Muscle layer of duodenum (tissue), 2 donors: ENCODE results near the gene CD93.

ENCODE experiments used
- H3K27ac ChIP-seq: one replicate; pipeline ENCODE4 v1.7.0; 2013; ENCODE audit warnings: mild to moderate bottlenecking, low read length
- H3K27me3 ChIP-seq: one replicate; pipeline ENCODE4 v1.7.0; 2013; ENCODE audit warnings: low read depth, mild to moderate bottlenecking, control low read depth, low read length
- H3K36me3 ChIP-seq, 2 donors: one replicate each; pipeline ENCODE4 v1.7.0; 2013; ENCODE audit warnings: low read length in 2 of 2, control low read depth in 1 of 2, mild to moderate bottlenecking in 1 of 2; ENCODE audit not compliant: insufficient read depth in 2 of 2, control insufficient read depth in 1 of 2
- H3K4me1 ChIP-seq, 2 donors: one replicate each; pipeline ENCODE4 v1.7.0; 2013; ENCODE audit warnings: low read length in 2 of 2, mild to moderate bottlenecking in 2 of 2, control low read depth in 1 of 2, moderate library complexity in 1 of 2; ENCODE audit not compliant: insufficient read depth in 2 of 2, control insufficient read depth in 1 of 2
- H3K4me3 ChIP-seq, 2 donors: one replicate each; pipeline ENCODE4 v1.7.0; 2013; ENCODE audit warnings: low read length in 2 of 2, low read depth in 1 of 2, mild to moderate bottlenecking in 1 of 2
- H3K9me3 ChIP-seq, 2 donors: one replicate each; pipeline ENCODE4 v1.7.0; 2013; ENCODE audit warnings: low read length in 2 of 2, control low read depth in 1 of 2, mild to moderate bottlenecking in 1 of 2; ENCODE audit not compliant: control insufficient read depth in 1 of 2
- donor health status: healthy.

Gene CD93

GRCh38 chr20:23127506-23128279 lies 41.6 kb upstream of the CD93 start:
- no peak overlapping the region for H3K27ac ChIP-seq
- no peaks in the 10 kb centered on the region for H3K27me3 ChIP-seq
- H3K9me3 ChIP-seq: no peaks in the 10 kb centered on the region
- H3K36me3 ChIP-seq: no peaks in the 10 kb centered on the region
- H3K4me1 ChIP-seq: peaks cover 0 to 8% of the 10 kb centered on the region in 2 donors
- H3K4me3 ChIP-seq: no peak overlapping the region

- Histone ChIP-seq H3K4me3 (no peak overlapping the region), H3K27ac (peak overlapping the region; percentile 31), H3K4me1 (peaks cover 0 to 8% of the 10 kb centered on the region in 2 donors)
Measured at GRCh38 chr20:23126281-23127061, 40.3 kb upstream of the CD93 start.

GRCh38 chr20:23125625-23126191 lies 39.6 kb upstream of the CD93 start:
- peak overlapping the region; percentile 31 for H3K27ac ChIP-seq
- no peaks in the 10 kb centered on the region for H3K27me3 ChIP-seq
- H3K4me3 ChIP-seq: no peak overlapping the region
- no peaks in the 10 kb centered on the region for H3K9me3 ChIP-seq
- peaks cover 0 to 8% of the 10 kb centered on the region in 2 donors for H3K4me1 ChIP-seq
- H3K36me3 ChIP-seq: no peaks in the 10 kb centered on the region

More at GRCh38 chr20:23126281-23127061, 40.3 kb upstream of the CD93 start:
- no peaks in the 10 kb centered on the region for H3K9me3 ChIP-seq
- no peaks in the 10 kb centered on the region for H3K36me3 ChIP-seq
- H3K27me3 ChIP-seq: no peaks in the 10 kb centered on the region

GRCh38 chr20:23125159-23125558 lies 39.0 kb upstream of the CD93 start:
- Histone ChIP-seq H3K4me3 (no peak overlapping the region), H3K27ac (no peak overlapping the region), H3K9me3 (no peaks in the 10 kb centered on the region), H3K27me3 (no peaks in the 10 kb centered on the region), H3K36me3 (no peaks in the 10 kb centered on the region), H3K4me1 (peaks cover 0 to 7% of the 10 kb centered on the region in 2 donors)

- no peak overlapping the region for H3K27ac ChIP-seq
- H3K27me3 ChIP-seq: no peaks in the 10 kb centered on the region
- peaks cover 0 to 4% of the 10 kb centered on the region in 2 donors for H3K4me1 ChIP-seq
- H3K4me3 ChIP-seq: no peak overlapping the region
- H3K9me3 ChIP-seq: no peaks in the 10 kb centered on the region
- no peaks in the 10 kb centered on the region for H3K36me3 ChIP-seq
Measured at GRCh38 chr20:23123886-23124285, 37.8 kb upstream of the CD93 start.

- peaks cover 0 to 4% of the 10 kb centered on the region in 2 donors for H3K4me1 ChIP-seq
- no peaks in the 10 kb centered on the region for H3K9me3 ChIP-seq
Measured at GRCh38 chr20:23122796-23123655, 36.9 kb upstream of the CD93 start.

GRCh38 chr20:23122321-23122720 lies 36.2 kb upstream of the CD93 start:
- H3K4me3 ChIP-seq: no peak overlapping the region
- H3K4me1 ChIP-seq: peaks cover 0 to 4% of the 10 kb centered on the region in 2 donors
- no peaks in the 10 kb centered on the region for H3K27me3 ChIP-seq
- no peaks in the 10 kb centered on the region for H3K9me3 ChIP-seq
- H3K36me3 ChIP-seq: no peaks in the 10 kb centered on the region
- no peak overlapping the region for H3K27ac ChIP-seq

More at GRCh38 chr20:23122796-23123655, 36.9 kb upstream of the CD93 start:
- no peak overlapping the region for H3K4me3 ChIP-seq
- no peak overlapping the region for H3K27ac ChIP-seq
- no peaks in the 10 kb centered on the region for H3K36me3 ChIP-seq
- H3K27me3 ChIP-seq: no peaks in the 10 kb centered on the region

GRCh38 chr20:23121751-23122320 lies 35.7 kb upstream of the CD93 start:
- Histone ChIP-seq H3K4me3 (no peak overlapping the region), H3K4me1 (peaks cover 0 to 4% of the 10 kb centered on the region in 2 donors), H3K27me3 (no peaks in the 10 kb centered on the region), H3K27ac (no peak overlapping the region), H3K9me3 (no peaks in the 10 kb centered on the region), H3K36me3 (no peaks in the 10 kb centered on the region)

- peaks cover 0 to 4% of the 10 kb centered on the region in 2 donors for H3K4me1 ChIP-seq
- no peak overlapping the region for H3K27ac ChIP-seq
- H3K27me3 ChIP-seq: no peaks in the 10 kb centered on the region
Measured at GRCh38 chr20:23120936-23121750, 35.0 kb upstream of the CD93 start.

GRCh38 chr20:23120261-23120660 lies 34.1 kb upstream of the CD93 start:
- Histone ChIP-seq H3K4me1 (peaks cover 0 to 3% of the 10 kb centered on the region in 2 donors), H3K9me3 (no peaks in the 10 kb centered on the region), H3K36me3 (no peaks in the 10 kb centered on the region), H3K4me3 (no peak overlapping the region), H3K27ac (no peak overlapping the region), H3K27me3 (no peaks in the 10 kb centered on the region)

More at GRCh38 chr20:23120936-23121750, 35.0 kb upstream of the CD93 start:
- Histone ChIP-seq H3K4me3 (no peak overlapping the region), H3K9me3 (no peaks in the 10 kb centered on the region), H3K36me3 (no peaks in the 10 kb centered on the region)
